ENCODE results near the gene PLK4. TPM values are rescaled to one million over a fixed set of nuclear protein-coding genes. Genes with fewer than 3 reads are reported as not detected.

PLK4 gene
- total RNA-seq, 1 experiment from 2014 or later = 40.2 TPM

DNA sequence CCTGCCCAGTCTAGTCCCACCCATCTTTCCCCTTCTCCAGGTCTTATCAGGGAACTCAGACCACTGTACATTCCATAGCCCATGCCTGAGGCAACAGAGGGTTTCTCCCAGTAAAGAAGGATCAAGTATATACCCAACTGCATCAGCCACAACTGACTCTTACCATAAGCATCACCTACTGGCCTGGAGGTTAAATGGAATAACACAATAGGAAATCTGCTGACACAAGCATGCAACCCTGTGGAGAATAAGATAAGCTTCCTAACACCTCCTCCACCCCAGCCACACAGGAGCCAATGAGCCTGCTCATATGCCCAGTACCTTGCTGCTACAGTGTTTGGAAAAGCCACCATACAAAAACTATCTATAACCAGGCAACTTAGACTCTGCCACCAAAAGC lies 34.6 kb upstream of the PLK4 start:
- H2BK12ac ChIP-seq (ENCODE audit: insufficient read length, low read depth, low read length) = no peak overlapping the region
- no peak overlapping the region for H4K8ac ChIP-seq (replicated peaks; ENCODE audit: insufficient read length, low read depth, low read length)
- no peak overlapping the region for H3K4me2 ChIP-seq (ENCODE audit: insufficient read depth, insufficient read length, low read length)
- H3K36me3 Mint-ChIP-seq (ENCODE audit: insufficient read depth in 1 of 3, low read depth in 3 of 3) = peaks cover 14 to 48% (median 23%) of the 10 kb centered on the region in 3 experiments
- no peaks in the 10 kb centered on the region for H3K79me2 ChIP-seq (ENCODE audit: insufficient read depth, low read length)
- H3K4me1 Mint-ChIP-seq = peaks cover 42 to 49% of the 10 kb centered on the region in 2 experiments
- H4K20me1 ChIP-seq (ENCODE audit: control insufficient read depth, insufficient read depth, insufficient read length) = no peaks in the 10 kb centered on the region
- no peaks in the 10 kb centered on the region for H3K9me3 ChIP-seq (ENCODE audit: control insufficient read depth, low read depth, low read length)
- H3K27ac Mint-ChIP-seq = peak overlapping the region in 1 of 3 experiments; percentile 57; a peak in 3 of 7 replicates
- H3K4me1 ChIP-seq (ENCODE audit: insufficient read depth, low read length) = no peaks in the 10 kb centered on the region; the same call in 1 of the 2 replicates
- no peak overlapping the region for H2BK120ac ChIP-seq (ENCODE audit: low read depth, low read length, poor library complexity, severe bottlenecking)
- no peaks in the 10 kb centered on the region for H3K27me3 Mint-ChIP-seq (ENCODE audit: low read depth)
- no peaks in the 10 kb centered on the region for H3K27me3 ChIP-seq (ENCODE audit: insufficient read depth, low read length)
- no peak for DNase-seq
- no peak overlapping the region for H2AFZ ChIP-seq (ENCODE audit: low read length)
- no peak overlapping the region for H2BK5ac ChIP-seq (ENCODE audit: insufficient read length, low read length)
- H3K27ac ChIP-seq (ENCODE audit: insufficient read length, low read depth, low read length) = no peak overlapping the region
- H3T11ph ChIP-seq (ENCODE audit: low read length) = no peak overlapping the region
- no peak overlapping the region for H2BK15ac ChIP-seq (ENCODE audit: low read depth, low read length)
- H4K5ac ChIP-seq (ENCODE audit: insufficient read length, low read depth, low read length) = no peak overlapping the region
- H3K14ac ChIP-seq (ENCODE audit: insufficient read depth, low read length) = no peak overlapping the region; the same call in 1 of the 2 replicates
- H2AK5ac ChIP-seq (ENCODE audit: insufficient read length, low read length) = no peak overlapping the region
- no peaks in the 10 kb centered on the region for H3K23me2 ChIP-seq (ENCODE audit: insufficient read length, low read depth, low read length, poor library complexity, severe bottlenecking)
- H3K4me3 Mint-ChIP-seq = no peak overlapping the region
- H2BK20ac ChIP-seq (ENCODE audit: low read depth, low read length, poor library complexity, severe bottlenecking) = no peak overlapping the region
- no peak overlapping the region for H4K91ac ChIP-seq (ENCODE audit: insufficient read length, low read depth, low read length)
- H3K23ac ChIP-seq (ENCODE audit: insufficient read length, low read depth, low read length) = no peak overlapping the region
- H3K56ac ChIP-seq (ENCODE audit: insufficient read length, low read depth, low read length) = no peak overlapping the region
- no peaks in the 10 kb centered on the region for H3K79me1 ChIP-seq (ENCODE audit: insufficient read depth, low read depth, low read length, poor library complexity, severe bottlenecking)
- H3K9ac ChIP-seq (ENCODE audit: extremely low read depth, insufficient read length, low read length) = no peak overlapping the region
- TF ChIP-seq, protein P1, sequence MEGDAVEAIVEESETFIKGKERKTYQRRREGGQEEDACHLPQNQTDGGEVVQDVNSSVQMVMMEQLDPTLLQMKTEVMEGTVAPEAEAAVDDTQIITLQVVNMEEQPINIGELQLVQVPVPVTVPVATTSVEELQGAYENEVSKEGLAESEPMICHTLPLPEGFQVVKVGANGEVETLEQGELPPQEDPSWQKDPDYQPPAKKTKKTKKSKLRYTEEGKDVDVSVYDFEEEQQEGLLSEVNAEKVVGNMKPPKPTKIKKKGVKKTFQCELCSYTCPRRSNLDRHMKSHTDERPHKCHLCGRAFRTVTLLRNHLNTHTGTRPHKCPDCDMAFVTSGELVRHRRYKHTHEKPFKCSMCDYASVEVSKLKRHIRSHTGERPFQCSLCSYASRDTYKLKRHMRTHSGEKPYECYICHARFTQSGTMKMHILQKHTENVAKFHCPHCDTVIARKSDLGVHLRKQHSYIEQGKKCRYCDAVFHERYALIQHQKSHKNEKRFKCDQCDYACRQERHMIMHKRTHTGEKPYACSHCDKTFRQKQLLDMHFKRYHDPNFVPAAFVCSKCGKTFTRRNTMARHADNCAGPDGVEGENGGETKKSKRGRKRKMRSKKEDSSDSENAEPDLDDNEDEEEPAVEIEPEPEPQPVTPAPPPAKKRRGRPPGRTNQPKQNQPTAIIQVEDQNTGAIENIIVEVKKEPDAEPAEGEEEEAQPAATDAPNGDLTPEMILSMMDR (conservative IDR thresholded peaks at IDR 0.05) = no peak
- peak overlapping the region; percentile 15 for H3K18ac ChIP-seq (ENCODE audit: insufficient read length, low read depth, low read length)
- H3K9me3 Mint-ChIP-seq = peaks cover 28 to 30% of the 10 kb centered on the region in 2 experiments
- H3K4ac ChIP-seq (ENCODE audit: low read depth, low read length) = no peak overlapping the region

All from H9 (cell line).